Stimulated activated CD8-positive, alpha-beta memory T cell treated with anti-CD3 and anti-CD28 coated beads, Interleukin-15, amount 100 ng/mL, for 4 hours (primary cell): ENCODE measurements around the gene FEZF1.

ENCODE experiments used
- DNase-seq, 2 donors: peaks; one replicate each; pipeline ENCODE4 v3.0.0-alpha.2; 2020; ENCODE audit warnings: low read depth in 2 of 2

Gene FEZF1

GRCh38 chr7:122304319-122304975 lies at the start of gene FEZF1:
TSS of gene FEZF1 (minus strand) at chr7:122304750. CDS start at chr7:122304437, 313 bp downstream.
- no peak for DNase-seq

- DNase-seq = no peak
These were observed 47.9 kb upstream of the FEZF1 start for GRCh38 chr7:122352454-122352853.

DNA sequence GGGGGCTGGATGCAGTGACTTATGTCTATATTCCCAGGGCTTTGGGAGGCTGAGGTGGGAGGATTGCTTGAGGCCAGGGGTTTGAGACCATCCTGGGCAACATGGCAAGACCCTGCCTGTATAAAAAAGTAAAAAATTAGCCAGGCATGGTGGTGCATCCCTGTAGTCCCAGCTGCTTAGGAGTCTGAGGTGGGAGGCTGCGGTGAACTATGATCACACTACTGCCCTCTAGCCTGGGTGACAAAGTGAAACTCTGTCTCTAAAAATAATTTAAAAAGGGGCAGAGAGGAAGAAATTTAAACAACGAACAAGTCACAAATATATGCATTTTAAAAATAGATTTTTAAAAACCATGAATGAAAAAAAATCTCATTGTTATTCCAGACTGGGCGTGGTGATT lies 46.2 kb upstream of the FEZF1 start:
- DNase-seq = no peak

DNA sequence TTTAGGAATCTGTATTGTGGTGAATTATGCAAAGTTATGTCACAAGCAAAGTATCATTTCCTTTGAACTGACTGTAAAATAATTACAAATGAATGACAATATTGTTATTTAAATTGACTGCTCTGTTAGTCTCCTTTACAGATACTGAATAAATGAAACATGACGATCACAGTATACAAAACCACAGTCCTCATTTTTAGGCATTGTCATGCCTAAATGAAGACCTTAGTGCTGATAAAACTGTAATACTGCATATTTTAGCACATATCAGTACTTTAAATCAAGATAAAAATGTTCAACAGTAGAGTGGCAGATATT lies 39.7 kb upstream of the FEZF1 start:
- DNase-seq = no peak

DNA sequence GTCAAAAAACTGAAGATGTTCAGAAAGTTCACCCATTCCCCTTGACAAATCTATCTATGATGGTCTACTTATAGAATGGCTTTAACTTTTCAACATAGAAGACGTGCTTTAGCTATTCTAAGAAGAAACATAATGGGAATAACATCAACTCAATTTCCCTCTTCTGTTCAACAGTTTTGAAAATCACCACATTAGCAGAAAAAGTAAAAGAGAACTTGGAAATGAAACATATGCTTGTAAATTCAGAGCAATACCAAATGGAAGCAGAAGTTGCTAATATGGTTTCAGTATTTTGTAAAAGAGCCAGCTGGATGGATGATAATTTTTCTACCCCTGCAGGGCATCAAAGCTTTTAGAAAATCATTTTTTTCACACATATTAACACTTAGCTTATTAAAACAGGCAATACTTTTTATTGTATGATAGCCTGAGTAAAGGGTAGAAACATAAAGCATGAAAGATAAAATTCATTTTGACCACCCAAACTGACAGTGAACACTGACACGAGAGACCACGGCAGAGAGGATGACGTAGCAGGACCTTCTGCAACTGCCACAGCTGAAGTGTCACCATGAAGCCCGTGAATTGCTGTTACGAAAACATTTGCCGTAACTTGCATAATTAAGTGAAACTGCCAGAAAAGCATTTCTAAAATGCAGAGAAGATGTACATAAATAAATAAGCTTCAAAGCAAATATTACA lies 39.2 kb upstream of the FEZF1 start:
- DNase-seq = no peak

- DNase-seq = no peak
These were observed 35.9 kb upstream of the FEZF1 start for GRCh38 chr7:122340427-122340826.

DNA sequence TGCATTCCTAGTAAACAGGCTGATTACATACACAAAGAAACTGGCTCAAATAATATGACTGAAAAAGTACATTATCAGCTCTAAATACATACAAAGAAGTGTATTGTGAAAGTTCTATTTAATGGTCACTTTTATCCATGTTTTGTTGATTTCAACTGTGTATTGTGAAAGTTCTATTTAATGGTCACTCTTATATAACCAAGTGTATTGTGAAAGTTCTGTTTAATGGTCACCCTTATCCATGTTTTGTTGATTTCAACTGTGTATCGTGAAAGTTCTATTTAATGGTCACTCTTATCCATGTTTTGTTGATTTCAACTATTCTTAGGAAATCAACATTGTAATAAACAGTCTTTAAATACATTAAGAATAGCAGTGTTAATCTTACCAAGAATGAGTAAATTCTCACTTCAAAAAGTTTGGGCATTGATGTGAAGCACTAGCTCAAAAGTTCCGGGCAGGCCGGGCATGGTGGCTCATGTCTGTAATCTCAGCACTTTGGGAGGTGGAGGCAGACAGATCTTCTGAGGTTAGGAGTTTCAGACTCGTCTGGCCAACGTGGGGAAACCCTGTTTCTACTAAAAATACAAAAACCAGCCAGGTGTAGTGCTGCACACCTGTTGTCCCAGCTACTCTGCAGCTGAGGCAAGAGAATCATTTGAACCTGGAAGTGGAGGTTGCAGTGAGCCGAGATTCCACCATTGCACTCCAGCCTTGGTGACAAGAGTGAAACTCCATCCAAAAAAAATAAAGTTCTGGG lies 34.8 kb upstream of the FEZF1 start:
- DNase-seq = no peak

GRCh38 chr7:122337011-122337410 lies 32.5 kb upstream of the FEZF1 start:
- DNase-seq = no peak

GRCh38 chr7:122329145-122329802 lies 24.7 kb upstream of the FEZF1 start:
- no peak for DNase-seq

GRCh38 chr7:122327969-122328368 lies 23.4 kb upstream of the FEZF1 start:
- no peak for DNase-seq

DNA sequence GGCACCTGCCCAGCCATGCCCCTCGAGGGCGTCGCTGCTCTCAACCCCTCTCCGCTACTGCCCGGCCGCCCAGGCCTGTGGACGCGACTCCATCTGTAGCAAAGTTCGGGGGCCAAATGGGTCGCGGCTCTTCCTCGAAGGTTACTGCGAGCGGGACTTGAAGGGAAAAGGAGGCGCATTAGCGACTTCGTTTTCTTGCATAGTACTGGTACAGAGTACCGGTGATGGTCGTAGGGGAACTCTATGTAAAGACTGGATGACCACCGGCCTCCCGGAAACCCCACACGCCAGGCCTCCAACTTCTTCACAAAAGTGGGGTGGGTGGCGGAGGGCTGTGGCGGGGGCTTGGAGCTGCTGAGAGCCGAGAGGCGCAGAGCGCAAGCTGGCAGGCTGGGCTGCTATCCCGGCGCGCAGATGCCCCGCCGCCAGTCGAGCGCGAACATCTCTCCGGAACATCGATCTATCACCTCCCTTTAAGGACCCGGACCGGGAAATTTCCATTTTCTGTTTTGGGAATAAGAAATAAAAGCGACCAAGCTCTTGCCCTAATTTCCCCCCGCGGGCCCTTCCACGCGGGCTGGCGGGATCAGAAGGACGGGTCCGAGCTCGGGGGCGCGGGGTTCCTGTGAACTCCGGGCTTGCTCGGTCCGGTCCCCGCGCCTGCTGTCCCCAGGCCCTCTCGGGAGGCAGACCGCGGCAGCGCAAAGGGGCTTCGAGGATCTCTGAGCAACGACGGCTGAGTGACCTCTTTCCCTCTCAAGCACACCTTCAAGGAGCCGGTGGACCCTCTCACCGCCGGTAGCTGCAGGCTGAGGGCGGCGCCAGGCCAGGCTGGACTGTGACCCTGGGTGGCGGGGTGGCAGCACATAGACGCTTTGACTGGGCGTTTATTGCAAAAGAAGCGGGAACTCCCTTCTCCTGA lies 12.2 kb upstream of the FEZF1 start:
- DNase-seq = no peak

GRCh38 chr7:122315507-122316466 lies 11.2 kb upstream of the FEZF1 start:
- DNase-seq = no peak

GRCh38 chr7:122314284-122314683 lies 9.7 kb upstream of the FEZF1 start:
- no peak for DNase-seq

DNA sequence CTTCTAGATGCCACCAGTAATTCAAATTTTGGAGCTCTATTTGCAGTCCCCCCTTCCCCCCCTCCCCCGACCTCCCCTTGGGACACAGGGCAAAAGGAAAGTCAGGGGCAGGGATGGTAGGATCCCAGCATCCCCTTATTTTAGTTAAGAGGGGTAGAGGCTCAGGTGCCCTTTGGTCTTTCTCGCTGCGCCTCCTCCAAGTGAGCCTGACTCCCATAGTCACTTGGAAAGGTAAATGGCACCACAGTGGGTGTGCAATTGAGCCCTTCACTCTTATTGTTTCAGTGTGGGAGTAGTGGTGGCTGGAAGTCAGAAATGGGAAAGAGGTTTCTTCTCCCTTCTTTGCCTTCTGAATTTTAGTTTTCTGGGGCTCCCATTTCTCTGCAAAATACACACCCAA lies 8.2 kb upstream of the FEZF1 start:
- no peak for DNase-seq

GRCh38 chr7:122311734-122312450 lies 7.3 kb upstream of the FEZF1 start:
- DNase-seq = no peak

DNA sequence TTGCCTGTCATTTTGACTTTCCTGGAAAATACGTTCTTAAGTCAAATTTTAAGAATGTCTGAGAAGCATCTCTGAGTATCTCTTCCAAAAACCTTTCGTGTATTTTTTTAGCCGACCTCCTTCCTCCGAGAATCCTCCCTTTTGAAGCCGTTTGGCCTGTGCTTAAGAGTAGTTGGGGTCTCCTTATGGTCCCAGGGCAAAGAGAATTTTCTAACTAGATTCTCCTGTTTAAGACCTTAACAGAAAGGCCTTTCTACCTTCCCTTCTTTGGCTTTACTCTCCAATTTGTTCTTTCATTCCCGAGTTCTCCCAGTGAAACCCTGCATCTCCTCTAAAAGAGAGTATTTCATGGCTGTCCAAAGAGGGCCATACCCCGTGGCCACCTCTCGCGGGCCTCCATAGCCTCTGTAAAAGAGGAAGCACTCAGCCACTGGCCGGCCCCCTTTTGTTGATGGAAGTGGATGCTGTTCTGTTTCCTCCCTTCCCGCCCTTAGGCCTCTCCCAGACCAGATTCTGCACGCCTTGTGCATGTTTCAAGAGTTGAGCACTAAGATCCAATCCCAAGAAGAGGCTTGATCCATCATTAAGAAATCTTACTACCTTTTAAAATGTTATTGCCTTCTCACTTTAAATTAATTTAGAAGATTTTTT lies 6.6 kb upstream of the FEZF1 start:
- DNase-seq = no peak

GRCh38 chr7:122310119-122311021 lies 5.8 kb upstream of the FEZF1 start:
- no peak for DNase-seq

GRCh38 chr7:122309421-122309820 lies 4.9 kb upstream of the FEZF1 start:
- no peak for DNase-seq
